Panc1 (cell line): ENCODE measurements around the gene CREBBP. TPM values are rescaled to one million over a fixed set of nuclear protein-coding genes. Genes with fewer than 3 reads are reported as not detected.

Experiments used
- ATAC-seq: fragments of 200-7000 bp; cut with Tn5 transposase; 2 replicates; pipeline ENCODE4 v1.9.1; 2020; ENCODE audit warnings: mild to moderate bottlenecking, moderate library complexity
- BruUV-seq: library from RNA; stranded (reverse); fragments of 400-500 nt; replicated peaks from 2 replicates; lab custom pipeline; 2021; lab: Mats Ljungman, UMichigan
- CTCF ChIA-PET: fragments of 300-600 bp; sonication (Branson Sonifier 250); formaldehyde crosslinking; loops from one replicate; lab custom pipeline; 2022; ENCODE audit warnings: antibody characterized with exemption; lab: Charles Lee
- POLR2A ChIA-PET: fragments of 300-600 bp; sonication (Branson Sonifier 250); formaldehyde crosslinking; loops from one replicate; lab custom pipeline; 2022; ENCODE audit warnings: antibody characterized with exemption; lab: Charles Lee
- DNase-seq: peaks from one replicate; pipeline ENCODE4 v3.0.0-alpha.2; 2010; ENCODE audit warnings: low read depth, low spot score
- H3K27ac ChIP-seq: 2 replicates; pipeline ENCODE4 v1.5.1; 2011; ENCODE audit warnings: mild to moderate bottlenecking, low read length, inconsistent platforms
- H3K27me3 ChIP-seq: fragments of 200-500 bp; sonication (Bioruptor generic); 2 replicates; pipeline ENCODE4 v1.6.0; 2014; ENCODE audit warnings: low read length, inconsistent platforms; ENCODE audit not compliant: control insufficient read depth, insufficient read depth
- H3K36me3 ChIP-seq: fragments of 200-500 bp; sonication (Bioruptor generic); 2 replicates; pipeline ENCODE4 v1.5.1; 2014; ENCODE audit warnings: inconsistent platforms, mild to moderate bottlenecking, low read length, moderate library complexity; ENCODE audit not compliant: control insufficient read depth, insufficient read depth
- H3K4me1 ChIP-seq: 2 replicates; pipeline ENCODE4 v1.5.1; 2011; ENCODE audit warnings: inconsistent platforms, mild to moderate bottlenecking, low read length, moderate library complexity; ENCODE audit not compliant: control insufficient read depth, insufficient read depth
- H3K4me3 ChIP-seq, 2 experiments: 2 replicates each; pipeline ENCODE4 v1.5.1; 2011 to 2012; ENCODE audit warnings: low read depth in 2 of 2, low read length in 2 of 2, mild to moderate bottlenecking in 2 of 2, inconsistent platforms in 1 of 2, moderate library complexity in 1 of 2
- H3K9me3 ChIP-seq: fragments of 200-500 bp; sonication (Bioruptor generic); 2 replicates; pipeline ENCODE4 v1.5.1; 2014; ENCODE audit warnings: low read depth, mild to moderate bottlenecking, inconsistent platforms, low read length, moderate library complexity; ENCODE audit not compliant: control insufficient read depth, insufficient read depth
- POLR2AphosphoS5 ChIP-seq: IDR thresholded peaks from 2 replicates; pipeline ENCODE4 v1.6.1; 2012; ENCODE audit warnings: mild to moderate bottlenecking, low read depth, low read length, moderate library complexity
- SIN3A ChIP-seq: IDR thresholded peaks from 2 replicates; pipeline ENCODE4 v1.6.1; 2012; ENCODE audit warnings: low read depth, mild to moderate bottlenecking, low read length, moderate library complexity, borderline replicate concordance; ENCODE audit not compliant: insufficient read depth
- TCF7L2 ChIP-seq: IDR thresholded peaks from 2 replicates; pipeline ENCODE4 v1.6.1; 2011; ENCODE audit warnings: mild to moderate bottlenecking, low read depth, low read length, inconsistent platforms
- in situ Hi-C: cut with HindIII; loops from 2 replicates; pipeline ENCODE4 v1.10.0; 2016; ENCODE audit warnings: low sequenced_read_pairs, low pct_unique_long_range_greater_than_20kb
- intact Hi-C: fragments of 100-400 bp; cut with micrococcal nuclease; formaldehyde crosslinking; loops from one replicate; pipeline ENCODE4 v1.10.0; 2022; ENCODE audit not compliant: unreplicated experiment
- total RNA-seq: library from RNA; stranded (reverse); gene quantifications from one replicate; pipeline ENCODE4 v1.2.1, GENCODE V29; 2021; ENCODE audit not compliant: unreplicated experiment
- TF ChIP-seq, protein P1 (sequence below): fragments of 450-650 bp; IDR thresholded peaks from 2 replicates; pipeline ENCODE4 v1.5.1; 2017; ENCODE audit warnings: mild to moderate bottlenecking
- TF ChIP-seq, protein P2 (sequence below), 2 experiments: IDR thresholded peaks; 2 replicates each; pipeline ENCODE4 v1.6.1; 2011 to 2012; ENCODE audit warnings: low read depth in 2 of 2, control low read depth in 1 of 2, low read length in 1 of 2, mild to moderate bottlenecking in 1 of 2, moderate library complexity in 1 of 2; ENCODE audit not compliant: insufficient read depth in 1 of 2

CREBBP gene
- total RNA-seq, 1 experiment from 2014 or later, result 60.2 TPM

DNA sequence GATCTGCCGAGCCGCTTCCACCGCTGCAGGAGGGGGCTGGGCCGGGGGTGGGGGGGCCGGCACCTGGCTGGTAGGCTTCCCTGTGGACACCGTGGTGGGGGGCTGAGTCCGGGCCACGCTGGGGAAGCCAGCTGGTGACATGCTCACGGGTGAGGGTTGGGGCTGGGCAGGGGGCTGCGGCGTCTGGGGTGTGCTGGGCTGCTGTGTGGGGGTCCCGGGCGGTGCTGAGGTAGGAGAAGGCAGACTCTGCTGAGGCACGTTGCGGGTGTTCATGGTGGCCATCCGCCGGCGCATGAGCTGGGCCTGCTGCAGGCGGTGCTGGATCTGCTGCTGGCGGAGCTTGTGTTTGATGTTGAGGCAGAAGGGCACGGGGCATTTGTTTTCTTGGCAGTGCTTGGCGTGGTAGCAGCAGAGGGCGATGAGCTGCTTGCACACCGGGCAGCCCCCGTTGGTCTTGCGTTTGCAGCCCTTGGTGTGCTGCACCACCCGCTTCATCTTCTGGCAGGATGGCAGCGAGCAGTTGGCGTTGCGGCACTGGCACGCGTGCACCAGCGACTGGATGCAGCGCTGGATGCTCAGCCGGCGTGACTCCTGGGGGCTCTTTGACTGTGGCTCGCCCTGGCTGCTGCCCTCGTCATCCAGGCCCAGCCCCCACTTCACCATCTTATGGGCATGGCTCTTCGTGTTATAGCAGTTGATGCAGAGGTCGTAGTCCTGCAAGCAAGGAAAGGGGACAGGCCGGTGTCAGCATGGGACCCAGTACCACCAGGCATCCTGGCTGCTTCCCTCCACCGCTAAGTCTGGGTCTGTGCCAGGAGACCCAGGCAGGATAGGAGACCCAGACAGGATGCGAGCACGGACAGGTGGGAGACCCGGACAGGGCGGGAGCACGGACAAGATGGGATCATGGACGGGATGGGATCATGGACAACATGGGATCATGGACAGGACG, 151.1 kb downstream of the CREBBP start:
- ChIA-PET POLR2A (no interaction called here), CTCF (no interaction called here)
- in situ Hi-C loops, result no loop called here
- intact Hi-C loops, result no loop called here
- Histone ChIP-seq H3K27me3 (no peaks in the 10 kb centered on the region), H3K4me1 (no peaks in the 10 kb centered on the region), H3K36me3 (peaks cover 2% of the 10 kb centered on the region), H3K9me3 (no peaks in the 10 kb centered on the region), H3K27ac (no peak overlapping the region), H3K4me3 (no peak overlapping the region)
- DNase-seq (no peak), ATAC-seq (no peak)
- TF ChIP-seq, protein P1, sequence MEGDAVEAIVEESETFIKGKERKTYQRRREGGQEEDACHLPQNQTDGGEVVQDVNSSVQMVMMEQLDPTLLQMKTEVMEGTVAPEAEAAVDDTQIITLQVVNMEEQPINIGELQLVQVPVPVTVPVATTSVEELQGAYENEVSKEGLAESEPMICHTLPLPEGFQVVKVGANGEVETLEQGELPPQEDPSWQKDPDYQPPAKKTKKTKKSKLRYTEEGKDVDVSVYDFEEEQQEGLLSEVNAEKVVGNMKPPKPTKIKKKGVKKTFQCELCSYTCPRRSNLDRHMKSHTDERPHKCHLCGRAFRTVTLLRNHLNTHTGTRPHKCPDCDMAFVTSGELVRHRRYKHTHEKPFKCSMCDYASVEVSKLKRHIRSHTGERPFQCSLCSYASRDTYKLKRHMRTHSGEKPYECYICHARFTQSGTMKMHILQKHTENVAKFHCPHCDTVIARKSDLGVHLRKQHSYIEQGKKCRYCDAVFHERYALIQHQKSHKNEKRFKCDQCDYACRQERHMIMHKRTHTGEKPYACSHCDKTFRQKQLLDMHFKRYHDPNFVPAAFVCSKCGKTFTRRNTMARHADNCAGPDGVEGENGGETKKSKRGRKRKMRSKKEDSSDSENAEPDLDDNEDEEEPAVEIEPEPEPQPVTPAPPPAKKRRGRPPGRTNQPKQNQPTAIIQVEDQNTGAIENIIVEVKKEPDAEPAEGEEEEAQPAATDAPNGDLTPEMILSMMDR, result no peak
- BruUV-seq, result no TSS peak

DNA sequence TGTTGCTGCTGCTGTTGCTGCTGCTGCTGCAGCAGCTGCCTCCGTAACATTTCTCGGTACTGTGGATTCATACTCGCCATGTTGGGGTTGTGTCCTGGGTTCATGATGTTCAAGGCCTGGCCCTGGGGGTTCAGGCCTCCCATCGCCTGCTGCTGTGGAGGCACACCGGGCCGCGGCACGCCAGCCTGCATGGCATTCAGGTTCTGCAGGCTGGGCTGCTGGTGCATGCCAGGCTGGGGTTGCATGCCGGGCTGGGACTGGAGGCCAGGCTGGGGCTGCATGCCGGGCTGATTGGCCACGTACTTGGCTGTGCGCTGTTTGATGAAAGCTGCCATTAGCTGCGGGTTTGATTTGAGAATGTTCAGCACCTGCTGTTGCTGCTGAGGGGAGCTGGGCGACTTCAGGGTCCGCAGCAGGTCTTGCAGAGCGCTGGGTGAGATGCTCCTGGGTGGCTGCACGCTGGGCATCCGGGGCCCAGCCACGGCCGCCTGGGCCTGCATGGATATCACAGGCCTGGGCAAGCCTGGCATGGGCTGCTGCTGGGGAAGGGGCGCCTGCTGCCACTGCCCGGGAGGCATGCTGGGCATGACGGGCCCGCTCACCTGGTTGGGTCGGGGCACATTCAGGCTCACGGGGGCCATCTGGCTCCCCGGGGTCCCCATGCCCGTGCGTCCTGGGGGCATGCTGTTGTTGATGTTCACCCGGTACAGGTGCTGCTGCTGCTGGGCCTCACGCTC, 151.9 kb downstream of the CREBBP start:
- ChIA-PET POLR2A (no interaction called here), CTCF (no interaction called here)
- H3K27ac ChIP-seq, result no peak overlapping the region
- H3K27me3 ChIP-seq, result no peaks in the 10 kb centered on the region
- ATAC-seq, result no peak
- peaks cover 2% of the 10 kb centered on the region for H3K36me3 ChIP-seq
- no TSS peak for BruUV-seq
- no peak overlapping the region for H3K4me3 ChIP-seq
- DNase-seq, result no peak
- intact Hi-C loops (no loop called here), in situ Hi-C loops (no loop called here)
- no peaks in the 10 kb centered on the region for H3K4me1 ChIP-seq
- TF ChIP-seq, protein P2, sequence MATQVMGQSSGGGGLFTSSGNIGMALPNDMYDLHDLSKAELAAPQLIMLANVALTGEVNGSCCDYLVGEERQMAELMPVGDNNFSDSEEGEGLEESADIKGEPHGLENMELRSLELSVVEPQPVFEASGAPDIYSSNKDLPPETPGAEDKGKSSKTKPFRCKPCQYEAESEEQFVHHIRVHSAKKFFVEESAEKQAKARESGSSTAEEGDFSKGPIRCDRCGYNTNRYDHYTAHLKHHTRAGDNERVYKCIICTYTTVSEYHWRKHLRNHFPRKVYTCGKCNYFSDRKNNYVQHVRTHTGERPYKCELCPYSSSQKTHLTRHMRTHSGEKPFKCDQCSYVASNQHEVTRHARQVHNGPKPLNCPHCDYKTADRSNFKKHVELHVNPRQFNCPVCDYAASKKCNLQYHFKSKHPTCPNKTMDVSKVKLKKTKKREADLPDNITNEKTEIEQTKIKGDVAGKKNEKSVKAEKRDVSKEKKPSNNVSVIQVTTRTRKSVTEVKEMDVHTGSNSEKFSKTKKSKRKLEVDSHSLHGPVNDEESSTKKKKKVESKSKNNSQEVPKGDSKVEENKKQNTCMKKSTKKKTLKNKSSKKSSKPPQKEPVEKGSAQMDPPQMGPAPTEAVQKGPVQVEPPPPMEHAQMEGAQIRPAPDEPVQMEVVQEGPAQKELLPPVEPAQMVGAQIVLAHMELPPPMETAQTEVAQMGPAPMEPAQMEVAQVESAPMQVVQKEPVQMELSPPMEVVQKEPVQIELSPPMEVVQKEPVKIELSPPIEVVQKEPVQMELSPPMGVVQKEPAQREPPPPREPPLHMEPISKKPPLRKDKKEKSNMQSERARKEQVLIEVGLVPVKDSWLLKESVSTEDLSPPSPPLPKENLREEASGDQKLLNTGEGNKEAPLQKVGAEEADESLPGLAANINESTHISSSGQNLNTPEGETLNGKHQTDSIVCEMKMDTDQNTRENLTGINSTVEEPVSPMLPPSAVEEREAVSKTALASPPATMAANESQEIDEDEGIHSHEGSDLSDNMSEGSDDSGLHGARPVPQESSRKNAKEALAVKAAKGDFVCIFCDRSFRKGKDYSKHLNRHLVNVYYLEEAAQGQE (IDR thresholded peaks at IDR 0.05; ENCODE audit: insufficient read depth in 1 of 2, low read depth in 2 of 2, low read length in 1 of 2), result no peak
- TF ChIP-seq POLR2AphosphoS5 (no peak), SIN3A (no peak), TCF7L2 (no peak)
- TF ChIP-seq, protein P1, result no peak
- no peaks in the 10 kb centered on the region for H3K9me3 ChIP-seq
